ENCODE results near the gene F2R. TPM values are rescaled to one million over a fixed set of nuclear protein-coding genes. Genes with fewer than 3 reads are reported as not detected.

The F2R gene
- total RNA-seq, 2 experiments from 2014 or later = 7.5 to 7.9 TPM

GRCh38 chr5:76691467-76692273 is 24.3 kb upstream of the F2R start:
- Mint-ChIP-seq H3K27ac (no peak overlapping the region), H3K27me3 (ENCODE audit: low read depth) (no peaks in the 10 kb centered on the region), H3K9me3 (ENCODE audit: insufficient read depth) (no peaks in the 10 kb centered on the region), H3K4me3 (no peak overlapping the region), H3K4me1 (ENCODE audit: low read depth) (peaks cover 4% of the 10 kb centered on the region), H3K36me3 (ENCODE audit: low read depth) (peaks cover 53% of the 10 kb centered on the region)
- ATAC-seq (no peak), DNase-seq (no peak)
- ChIA-PET CTCF (interaction anchor here (0.8 to 2.6 kb wide), 2 partner anchors 14 to 83 kb away, joined by 3 to 12 read pairs; no protein-coding TSS in a partner anchor), POLR2A (no interaction called here)

GRCh38 chr5:76692274-76692540 is 23.7 kb upstream of the F2R start:
- Mint-ChIP-seq H3K9me3 (ENCODE audit: insufficient read depth) (no peaks in the 10 kb centered on the region), H3K27me3 (ENCODE audit: low read depth) (no peaks in the 10 kb centered on the region), H3K4me1 (ENCODE audit: low read depth) (peaks cover 4% of the 10 kb centered on the region), H3K27ac (no peak overlapping the region), H3K36me3 (ENCODE audit: low read depth) (peaks cover 48% of the 10 kb centered on the region), H3K4me3 (no peak overlapping the region)
- ChIA-PET CTCF (interaction anchor here (0.8 to 2.6 kb wide), 2 partner anchors 13 to 82 kb away, joined by 3 to 12 read pairs; no protein-coding TSS in a partner anchor), POLR2A (no interaction called here)
- no peak for ATAC-seq
- no peak for DNase-seq

GRCh38 chr5:76692651-76693050 is 23.3 kb upstream of the F2R start:
- no peak overlapping the region for H3K27ac Mint-ChIP-seq
- H3K9me3 Mint-ChIP-seq (ENCODE audit: insufficient read depth) = no peaks in the 10 kb centered on the region
- no peaks in the 10 kb centered on the region for H3K27me3 Mint-ChIP-seq (ENCODE audit: low read depth)

GRCh38 chr5:76693141-76693540 is 22.8 kb upstream of the F2R start:
- ATAC-seq = no peak
- Mint-ChIP-seq H3K27me3 (ENCODE audit: low read depth) (no peaks in the 10 kb centered on the region), H3K9me3 (ENCODE audit: insufficient read depth) (no peaks in the 10 kb centered on the region), H3K36me3 (ENCODE audit: low read depth) (peaks cover 48% of the 10 kb centered on the region), H3K4me3 (no peak overlapping the region), H3K4me1 (ENCODE audit: low read depth) (peaks cover 4% of the 10 kb centered on the region), H3K27ac (no peak overlapping the region)
- CTCF ChIA-PET = interaction anchor here (1.1 kb wide), 1 partner anchor 81 kb away, joined by 4 read pairs; no protein-coding TSS in a partner anchor
- DNase-seq = no peak
- POLR2A ChIA-PET = interaction anchor here (0.7 kb wide), 1 partner anchor 12 kb away, joined by 3 read pairs; no protein-coding TSS in a partner anchor

More at GRCh38 chr5:76692651-76693050, 23.3 kb upstream of the F2R start:
- peaks cover 4% of the 10 kb centered on the region for H3K4me1 Mint-ChIP-seq (ENCODE audit: low read depth)
- no peak for DNase-seq
- no peak for ATAC-seq
- peaks cover 47% of the 10 kb centered on the region for H3K36me3 Mint-ChIP-seq (ENCODE audit: low read depth)
- no peak overlapping the region for H3K4me3 Mint-ChIP-seq
- ChIA-PET CTCF (interaction anchor here (0.8 to 2.6 kb wide), 3 partner anchors 13 to 82 kb away, joined by 3 to 12 read pairs (median 4); no protein-coding TSS in a partner anchor), POLR2A (interaction anchor here (0.7 kb wide), 1 partner anchor 12 kb away, joined by 3 read pairs; no protein-coding TSS in a partner anchor)

- CTCF ChIA-PET = interaction anchor here (1.2 kb wide), 1 partner anchor 80 kb away, joined by 7 read pairs; no protein-coding TSS in a partner anchor
- ATAC-seq (no peak), DNase-seq (no peak)
- H3K4me1 Mint-ChIP-seq (ENCODE audit: low read depth) = peaks cover 4% of the 10 kb centered on the region
- H3K36me3 Mint-ChIP-seq (ENCODE audit: low read depth) = peaks cover 48% of the 10 kb centered on the region
- no peaks in the 10 kb centered on the region for H3K27me3 Mint-ChIP-seq (ENCODE audit: low read depth)
- no peak overlapping the region for H3K27ac Mint-ChIP-seq
- H3K4me3 Mint-ChIP-seq = no peak overlapping the region
- no peaks in the 10 kb centered on the region for H3K9me3 Mint-ChIP-seq (ENCODE audit: insufficient read depth)
- POLR2A ChIA-PET = no interaction called here
Observed at GRCh38 chr5:76694317-76694716, 21.6 kb upstream of the F2R start.

GRCh38 chr5:76695346-76695745 is 20.6 kb upstream of the F2R start:
- H3K4me3 Mint-ChIP-seq = no peak overlapping the region
- ChIA-PET POLR2A (no interaction called here), CTCF (interaction anchor here (1.2 kb wide), 1 partner anchor 79 kb away, joined by 7 read pairs; no protein-coding TSS in a partner anchor)
- H3K9me3 Mint-ChIP-seq (ENCODE audit: insufficient read depth) = no peaks in the 10 kb centered on the region
- ATAC-seq (no peak), DNase-seq (no peak)
- H3K27me3 Mint-ChIP-seq (ENCODE audit: low read depth) = no peaks in the 10 kb centered on the region
- H3K4me1 Mint-ChIP-seq (ENCODE audit: low read depth) = peaks cover 4% of the 10 kb centered on the region
- H3K27ac Mint-ChIP-seq = no peak overlapping the region
- H3K36me3 Mint-ChIP-seq (ENCODE audit: low read depth) = peaks cover 39% of the 10 kb centered on the region

- H3K4me1 Mint-ChIP-seq (ENCODE audit: low read depth) = peaks cover 4% of the 10 kb centered on the region
- ATAC-seq = no peak
- no peak overlapping the region for H3K27ac Mint-ChIP-seq
- CTCF ChIA-PET = interaction anchor here (1.0 kb wide), 1 partner anchor 12 kb away, joined by 3 read pairs; no protein-coding TSS in a partner anchor
- H3K27me3 Mint-ChIP-seq (ENCODE audit: low read depth) = no peaks in the 10 kb centered on the region
- H3K9me3 Mint-ChIP-seq (ENCODE audit: insufficient read depth) = no peaks in the 10 kb centered on the region
- POLR2A ChIA-PET = no interaction called here
- H3K36me3 Mint-ChIP-seq (ENCODE audit: low read depth) = peaks cover 45% of the 10 kb centered on the region
- no peak overlapping the region for H3K4me3 Mint-ChIP-seq
- DNase-seq = no peak
Observed at GRCh38 chr5:76696251-76696650, 19.7 kb upstream of the F2R start.

GRCh38 chr5:76697670-76698069 is 18.3 kb upstream of the F2R start:
- CTCF ChIA-PET = interaction anchor here (1.0 kb wide), 1 partner anchor 77 kb away, joined by 3 read pairs; no protein-coding TSS in a partner anchor
- H3K4me1 Mint-ChIP-seq (ENCODE audit: low read depth) = no peaks in the 10 kb centered on the region
- H3K9me3 Mint-ChIP-seq (ENCODE audit: insufficient read depth) = no peaks in the 10 kb centered on the region
- H3K27ac Mint-ChIP-seq = no peak overlapping the region
- H3K36me3 Mint-ChIP-seq (ENCODE audit: low read depth) = peaks cover 49% of the 10 kb centered on the region
- no peaks in the 10 kb centered on the region for H3K27me3 Mint-ChIP-seq (ENCODE audit: low read depth)
- ATAC-seq (no peak), DNase-seq (no peak)
- H3K4me3 Mint-ChIP-seq = no peak overlapping the region
- POLR2A ChIA-PET = no interaction called here

- Mint-ChIP-seq H3K9me3 (ENCODE audit: insufficient read depth) (no peaks in the 10 kb centered on the region), H3K27ac (no peak overlapping the region), H3K36me3 (ENCODE audit: low read depth) (peaks cover 43% of the 10 kb centered on the region), H3K4me3 (no peak overlapping the region), H3K27me3 (ENCODE audit: low read depth) (no peaks in the 10 kb centered on the region), H3K4me1 (ENCODE audit: low read depth) (peaks cover 3% of the 10 kb centered on the region)
- ATAC-seq (no peak), DNase-seq (no peak)
- POLR2A ChIA-PET = no interaction called here
- CTCF ChIA-PET = no interaction called here
Observed at GRCh38 chr5:76700571-76700970, 15.4 kb upstream of the F2R start.

GRCh38 chr5:76701298-76701697 is 14.6 kb upstream of the F2R start:
- H3K36me3 Mint-ChIP-seq (ENCODE audit: low read depth) = peaks cover 39% of the 10 kb centered on the region
- no peaks in the 10 kb centered on the region for H3K9me3 Mint-ChIP-seq (ENCODE audit: insufficient read depth)
- H3K4me1 Mint-ChIP-seq (ENCODE audit: low read depth) = peaks cover 6% of the 10 kb centered on the region
- no peaks in the 10 kb centered on the region for H3K27me3 Mint-ChIP-seq (ENCODE audit: low read depth)
- H3K4me3 Mint-ChIP-seq = no peak overlapping the region
- POLR2A ChIA-PET = no interaction called here
- ATAC-seq (no peak), DNase-seq (no peak)
- CTCF ChIA-PET = no interaction called here
- no peak overlapping the region for H3K27ac Mint-ChIP-seq

- Mint-ChIP-seq H3K9me3 (ENCODE audit: insufficient read depth) (no peaks in the 10 kb centered on the region), H3K4me3 (no peak overlapping the region), H3K4me1 (ENCODE audit: low read depth) (peaks cover 6% of the 10 kb centered on the region), H3K27me3 (ENCODE audit: low read depth) (no peaks in the 10 kb centered on the region), H3K27ac (no peak overlapping the region), H3K36me3 (ENCODE audit: low read depth) (peaks cover 40% of the 10 kb centered on the region)
- ATAC-seq (no peak), DNase-seq (no peak)
- POLR2A ChIA-PET = no interaction called here
- CTCF ChIA-PET = interaction anchor here (0.9 to 4.4 kb wide), 3 partner anchors 11 to 70 kb away, joined by 3 to 29 read pairs (median 3); no protein-coding TSS in a partner anchor
Observed at GRCh38 chr5:76703707-76704106, 12.2 kb upstream of the F2R start.

GRCh38 chr5:76704131-76704663 is 11.7 kb upstream of the F2R start:
- Mint-ChIP-seq H3K36me3 (ENCODE audit: low read depth) (peaks cover 38% of the 10 kb centered on the region), H3K27ac (no peak overlapping the region), H3K27me3 (ENCODE audit: low read depth) (no peaks in the 10 kb centered on the region), H3K4me3 (no peak overlapping the region), H3K4me1 (ENCODE audit: low read depth) (peaks cover 6% of the 10 kb centered on the region), H3K9me3 (ENCODE audit: insufficient read depth) (no peaks in the 10 kb centered on the region)
- ATAC-seq (no peak), DNase-seq (no peak)
- ChIA-PET CTCF (interaction anchor here (0.9 to 4.4 kb wide), 5 partner anchors 10 to 113 kb away, joined by 3 to 29 read pairs (median 3); no protein-coding TSS in a partner anchor), POLR2A (no interaction called here)

Measured in activated CD8-positive, alpha-beta T cell treated with anti-CD3 and anti-CD28 coated beads, Interleukin-2, amount 10 ng/mL, durations not matched to agents 7 days and 5 days (primary cell).